GM12878 (cell line): ENCODE measurements around the gene MGA. TPM values are rescaled to one million over a fixed set of nuclear protein-coding genes. Genes with fewer than 3 reads are reported as not detected.

ENCODE experiments used
- ATAC-seq: fragments of 200-7000 bp; cut with Tn5 transposase; 3 replicates; pipeline ENCODE4 v1.9.1; 2020; ENCODE audit warnings: mild to moderate bottlenecking, moderate library complexity
- BruUV-seq: library from RNA; stranded (reverse); fragments of 400-500 nt; replicated peaks from 2 replicates; lab custom pipeline; 2021; lab: Mats Ljungman, UMichigan
- CTCF ChIA-PET: fragments of 300-600 bp; sonication (Branson Sonifier 250); formaldehyde crosslinking; extraction: SDS; loops from one replicate; lab custom pipeline; 2021; ENCODE audit warnings: inconsistent platforms; lab: Yijun Ruan, JAX
- POLR2A ChIA-PET: fragments of 350-600 bp; formaldehyde crosslinking; extraction: SDS; loops from one replicate; lab custom pipeline; 2021; ENCODE audit warnings: inconsistent platforms; lab: Charles Lee
- RAD21 ChIA-PET: fragments of 300-600 bp; sonication (Branson Sonifier 250); formaldehyde crosslinking; loops from one replicate; lab custom pipeline; 2023; ENCODE audit warnings: antibody characterized with exemption; ENCODE audit not compliant: unreplicated experiment; lab: Charles Lee
- SMC1A ChIA-PET: fragments of 300-600 bp; sonication (Branson Sonifier 250); formaldehyde crosslinking; loops from one replicate; lab custom pipeline; 2023; ENCODE audit not compliant: unreplicated experiment, uncharacterized antibody; lab: Charles Lee
- DNase-seq: peaks from one replicate; pipeline ENCODE4 v3.0.0-alpha.2; 2011; ENCODE audit warnings: low read depth, low spot score
- FAIRE-seq: peaks from 3 replicates; lab custom pipeline; 2011; peaks lifted over from hg19 to GRCh38; lab: Jason Lieb, UNC
- H2AFZ ChIP-seq: 2 replicates; pipeline ENCODE4 v1.6.0; 2011; ENCODE audit warnings: low read depth, low read length, control low read depth; ENCODE audit not compliant: control insufficient read depth
- H3K27ac ChIP-seq: 2 replicates; pipeline ENCODE4 v1.5.1; 2011; ENCODE audit warnings: control low read depth; ENCODE audit not compliant: control insufficient read depth, insufficient read depth
- H3K27me3 ChIP-seq, 2 experiments: replicated peaks in 1 of 2; 2 replicates each; pipeline versions ENCODE4 v1.6.0 to v1.6.1; 2011; ENCODE audit warnings: low read length in 1 of 2; ENCODE audit not compliant: control insufficient read depth in 2 of 2, insufficient read depth in 2 of 2
- H3K36me3 ChIP-seq, 2 experiments: 2 replicates each; pipeline ENCODE4 v1.5.1; 2011; ENCODE audit warnings: low read length in 1 of 2; ENCODE audit not compliant: control insufficient read depth in 2 of 2, insufficient read depth in 2 of 2
- H3K4me1 ChIP-seq: 2 replicates; pipeline ENCODE4 v1.6.1; 2011; ENCODE audit warnings: mild to moderate bottlenecking, low read length, moderate library complexity, mixed read lengths; ENCODE audit not compliant: control insufficient read depth, insufficient read depth
- H3K4me2 ChIP-seq: 2 replicates; pipeline ENCODE4 v1.6.0; 2011; ENCODE audit warnings: control low read depth; ENCODE audit not compliant: control insufficient read depth, insufficient read depth
- H3K4me3 ChIP-seq: fragments of 200-600 bp; sonication (generic); 2 replicates; pipeline ENCODE4 v1.5.1; 2016
- H3K79me2 ChIP-seq: 2 replicates; pipeline ENCODE4 v1.6.0; 2011; ENCODE audit warnings: low read length; ENCODE audit not compliant: control insufficient read depth, insufficient read depth
- H3K9ac ChIP-seq: 2 replicates; pipeline ENCODE4 v1.8.0; 2011; ENCODE audit warnings: low read length, control low read depth, mixed read lengths; ENCODE audit not compliant: control insufficient read depth, insufficient read depth
- H3K9me3 ChIP-seq: replicated peaks from 3 replicates; pipeline ENCODE4 v1.5.1; 2011; ENCODE audit warnings: mild to moderate bottlenecking, low read length; ENCODE audit not compliant: control insufficient read depth, insufficient read depth
- H4K20me1 ChIP-seq: 2 replicates; pipeline ENCODE4 v1.6.0; 2011; ENCODE audit not compliant: control insufficient read depth, insufficient read depth
- BHLHE40 ChIP-seq, 2 experiments: fragments of 450-650 bp in 1 of 2; IDR thresholded peaks; 2 replicates each; pipeline ENCODE4 v1.6.1; 2011 to 2017; ENCODE audit warnings: low read depth in 2 of 2, borderline replicate concordance in 1 of 2, improper control_type of control experiment in 1 of 2, low read length in 1 of 2, mild to moderate bottlenecking in 1 of 2
- CHD1 ChIP-seq: IDR thresholded peaks from 2 replicates; pipeline ENCODE4 v1.6.1; 2012; ENCODE audit warnings: low read depth, low read length, improper control_type of control experiment
- EED ChIP-seq: sonication (generic); IDR thresholded peaks from 2 replicates; pipeline ENCODE4 v1.6.1; 2016; ENCODE audit warnings: antibody characterized with exemption, low read depth
- EP300 ChIP-seq, 2 experiments: fragments of 150-350 bp in 1 of 2; IDR thresholded peaks; 2 replicates each; pipeline ENCODE4 v1.6.1; 2011 to 2012; ENCODE audit warnings: low read depth in 2 of 2, low read length in 2 of 2, borderline replicate concordance in 1 of 2, improper control_type of control experiment in 1 of 2, inconsistent platforms in 1 of 2; ENCODE audit not compliant: control insufficient read depth in 1 of 2
- LARP7 ChIP-seq: fragments of 450-650 bp; IDR thresholded peaks from 2 replicates; pipeline ENCODE4 v1.6.1; 2017; ENCODE audit warnings: mild to moderate bottlenecking
- NFIC ChIP-seq: IDR thresholded peaks from 2 replicates; pipeline ENCODE4 v1.6.1; 2012; ENCODE audit warnings: low read depth, mild to moderate bottlenecking, inconsistent platforms, low read length, moderate library complexity
- RCOR1 ChIP-seq: conservative IDR thresholded peaks from 2 replicates; pipeline ENCODE4 v1.6.1; 2012; ENCODE audit warnings: low read depth, low read length, improper control_type of control experiment
- SRF ChIP-seq, 2 experiments: IDR thresholded peaks; 2 replicates each; pipeline ENCODE4 v1.6.1; 2011; ENCODE audit warnings: low read depth in 2 of 2, low read length in 2 of 2, mild to moderate bottlenecking in 1 of 2, moderate library complexity in 1 of 2
- WRNIP1 ChIP-seq: IDR thresholded peaks from 2 replicates; pipeline ENCODE4 v1.6.1; 2011; ENCODE audit warnings: low read depth, low read length, improper control_type of control experiment, borderline replicate concordance
- WGBS: methylation state at CpG from one replicate; pipeline ENCODE4 v1.1.6; 2016; ENCODE audit warnings: low lambda C conversion rate; ENCODE audit not compliant: insufficient replicate concordance, insufficient coverage; ENCODE audit errors: missing lambda C conversion rate; 5-methylcytosine and 5-hydroxymethylcytosine counted together
- in situ Hi-C: fragments of 300-500 bp; cut with MboI; formaldehyde crosslinking; loops from 9 replicates; pipeline ENCODE4 v1.14.3; 2018; ENCODE audit warnings: mixed read lengths
- intact Hi-C: fragments of 100-400 bp; cut with micrococcal nuclease; formaldehyde crosslinking; loops from one replicate; pipeline ENCODE4 v1.14.2; 2022; ENCODE audit not compliant: unreplicated experiment
- polyA plus RNA-seq, 11 experiments: library from polyadenylated mRNA; depleted of rRNA in 4 of 11; unstranded in 6 of 11; stranded (reverse) in 5 of 11; fragments of >200 nt; fragmentation: Nextera tagmentation in 4 of 11; fragmentation: Illumina TruSeq in 1 of 11; extraction: Ambion mirVana in 4 of 11; extraction: Trizol in 1 of 11; gene quantifications; 1 replicate in 1 of 11; 2 replicates in 10 of 11; pipeline versions ENCODE4 v1.2.1 to v1.2.3, GENCODE V29; 2011 to 2016; ENCODE audit warnings: inconsistent platforms in 2 of 11, missing spikeins in 2 of 11, low read depth in 1 of 11
- total RNA-seq, 4 experiments: library from RNA; depleted of rRNA in 3 of 4; stranded (reverse); fragments of >200 nt in 3 of 4; fragmentation: Illumina TruSeq in 1 of 4; extraction: Trizol in 1 of 4; gene quantifications; 2 replicates each; pipeline versions ENCODE4 v1.2.1 to v1.2.3, GENCODE V29; 2013 to 2021
- TF ChIP-seq, protein P1 (sequence below): IDR thresholded peaks from 2 replicates; pipeline ENCODE4 v1.6.1; 2011; ENCODE audit warnings: borderline replicate concordance, low read depth, mild to moderate bottlenecking, moderate library complexity, low read length; ENCODE audit not compliant: insufficient read depth, poor library complexity, severe bottlenecking
- TF ChIP-seq, protein P2 (sequence below): IDR thresholded peaks from 2 replicates; pipeline ENCODE4 v1.6.1; 2012; ENCODE audit warnings: low read length, inconsistent platforms
- TF ChIP-seq, protein P3 (sequence below): fragments of 450-650 bp; IDR thresholded peaks from 2 replicates; pipeline ENCODE4 v1.6.1; 2016; ENCODE audit warnings: mild to moderate bottlenecking, moderate library complexity, borderline replicate concordance

The MGA gene
- total and polyA plus RNA-seq, 10 of the 15 experiments (the other 5 are each of a cell fraction or from before 2014, with no cell fraction given), result 2.6 to 29.6 (median 17.0) TPM

DNA sequence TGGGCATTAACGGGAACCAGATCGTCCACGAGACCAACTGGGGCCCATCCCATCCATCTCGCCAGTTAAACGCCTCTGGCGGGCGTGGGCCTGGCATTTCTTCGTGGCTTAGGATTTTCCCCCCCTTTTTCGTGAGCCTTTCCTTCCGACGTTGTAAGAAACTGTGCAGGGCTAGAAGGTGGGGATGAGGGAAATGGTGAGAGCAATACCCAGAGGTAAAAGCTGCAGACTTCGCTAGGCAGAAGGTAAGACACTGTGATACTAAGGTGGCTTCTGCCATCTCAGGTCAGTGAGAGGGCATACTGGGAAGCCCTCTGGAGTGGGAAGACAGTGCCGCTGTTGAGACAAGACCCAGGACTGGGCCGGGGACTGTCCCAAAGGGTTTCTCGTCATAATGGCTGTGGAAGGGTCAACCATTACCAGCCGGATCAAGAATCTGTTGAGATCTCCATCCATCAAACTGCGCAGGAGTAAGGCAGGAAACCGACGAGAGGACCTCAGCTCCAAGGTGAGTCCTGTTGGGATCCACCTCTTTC lies 114.7 kb downstream of the MGA start:
- Histone ChIP-seq H3K36me3 (no peaks in the 10 kb centered on the region), H3K9ac (peak overlapping the region; percentile 85), H3K79me2 (peaks cover 33% of the 10 kb centered on the region), H3K27ac (peak overlapping the region; percentile 77), H4K20me1 (no peaks in the 10 kb centered on the region), H3K4me2 (peak overlapping the region; percentile 92), H3K9me3 (no peaks in the 10 kb centered on the region), H3K27me3 (no peaks in the 10 kb centered on the region), H2AFZ (peak overlapping the region; percentile 59), H3K4me1 (peaks cover 17% of the 10 kb centered on the region)
- ChIA-PET RAD21 (interaction anchor here (0.8 to 10.2 kb wide), 19 partner anchors 8 to 309 kb away, joined by 3 to 305 read pairs (median 9); partner anchors contain the start of genes EHD4 and MGA), POLR2A (interaction anchor here (0.5 to 11.3 kb wide), 9 partner anchors 9 to 535 kb away, joined by 3 to 170 read pairs (median 6); partner anchors contain the start of genes ITPKA and RPAP1)
- no TSS peak for BruUV-seq
- ATAC-seq (peak; percentile 1), DNase-seq (no peak)
- in situ Hi-C loops, result loop anchor here (5.0 kb wide), 1 partner anchor 37 kb away; no protein-coding TSS in a partner anchor
- 10% methylated on average over 19 of the region's 19 CpGs for WGBS
- TF ChIP-seq WRNIP1 (no peak), EED (no peak), NFIC (no peak), BHLHE40 (IDR thresholded peaks at IDR 0.05; ENCODE audit: borderline replicate concordance in 1 of 2, low read depth in 2 of 2, low read length in 1 of 2) (no peak), CHD1 (no peak), EP300 (IDR thresholded peaks at IDR 0.05; ENCODE audit: borderline replicate concordance in 1 of 2, control insufficient read depth in 1 of 2, low read depth in 2 of 2, low read length in 2 of 2) (no peak), SRF (IDR thresholded peaks at IDR 0.05; ENCODE audit: low read depth in 2 of 2, low read length in 2 of 2) (no peak), LARP7 (peak; percentile 62; the same call in 1 of the 2 replicates), RCOR1 (no peak)
- TF ChIP-seq, protein P1, sequence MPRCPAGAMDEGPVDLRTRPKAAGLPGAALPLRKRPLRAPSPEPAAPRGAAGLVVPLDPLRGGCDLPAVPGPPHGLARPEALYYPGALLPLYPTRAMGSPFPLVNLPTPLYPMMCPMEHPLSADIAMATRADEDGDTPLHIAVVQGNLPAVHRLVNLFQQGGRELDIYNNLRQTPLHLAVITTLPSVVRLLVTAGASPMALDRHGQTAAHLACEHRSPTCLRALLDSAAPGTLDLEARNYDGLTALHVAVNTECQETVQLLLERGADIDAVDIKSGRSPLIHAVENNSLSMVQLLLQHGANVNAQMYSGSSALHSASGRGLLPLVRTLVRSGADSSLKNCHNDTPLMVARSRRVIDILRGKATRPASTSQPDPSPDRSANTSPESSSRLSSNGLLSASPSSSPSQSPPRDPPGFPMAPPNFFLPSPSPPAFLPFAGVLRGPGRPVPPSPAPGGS, result no peak
- TF ChIP-seq, protein P2, sequence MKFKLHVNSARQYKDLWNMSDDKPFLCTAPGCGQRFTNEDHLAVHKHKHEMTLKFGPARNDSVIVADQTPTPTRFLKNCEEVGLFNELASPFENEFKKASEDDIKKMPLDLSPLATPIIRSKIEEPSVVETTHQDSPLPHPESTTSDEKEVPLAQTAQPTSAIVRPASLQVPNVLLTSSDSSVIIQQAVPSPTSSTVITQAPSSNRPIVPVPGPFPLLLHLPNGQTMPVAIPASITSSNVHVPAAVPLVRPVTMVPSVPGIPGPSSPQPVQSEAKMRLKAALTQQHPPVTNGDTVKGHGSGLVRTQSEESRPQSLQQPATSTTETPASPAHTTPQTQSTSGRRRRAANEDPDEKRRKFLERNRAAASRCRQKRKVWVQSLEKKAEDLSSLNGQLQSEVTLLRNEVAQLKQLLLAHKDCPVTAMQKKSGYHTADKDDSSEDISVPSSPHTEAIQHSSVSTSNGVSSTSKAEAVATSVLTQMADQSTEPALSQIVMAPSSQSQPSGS, result no peak
- TF ChIP-seq, protein P3, sequence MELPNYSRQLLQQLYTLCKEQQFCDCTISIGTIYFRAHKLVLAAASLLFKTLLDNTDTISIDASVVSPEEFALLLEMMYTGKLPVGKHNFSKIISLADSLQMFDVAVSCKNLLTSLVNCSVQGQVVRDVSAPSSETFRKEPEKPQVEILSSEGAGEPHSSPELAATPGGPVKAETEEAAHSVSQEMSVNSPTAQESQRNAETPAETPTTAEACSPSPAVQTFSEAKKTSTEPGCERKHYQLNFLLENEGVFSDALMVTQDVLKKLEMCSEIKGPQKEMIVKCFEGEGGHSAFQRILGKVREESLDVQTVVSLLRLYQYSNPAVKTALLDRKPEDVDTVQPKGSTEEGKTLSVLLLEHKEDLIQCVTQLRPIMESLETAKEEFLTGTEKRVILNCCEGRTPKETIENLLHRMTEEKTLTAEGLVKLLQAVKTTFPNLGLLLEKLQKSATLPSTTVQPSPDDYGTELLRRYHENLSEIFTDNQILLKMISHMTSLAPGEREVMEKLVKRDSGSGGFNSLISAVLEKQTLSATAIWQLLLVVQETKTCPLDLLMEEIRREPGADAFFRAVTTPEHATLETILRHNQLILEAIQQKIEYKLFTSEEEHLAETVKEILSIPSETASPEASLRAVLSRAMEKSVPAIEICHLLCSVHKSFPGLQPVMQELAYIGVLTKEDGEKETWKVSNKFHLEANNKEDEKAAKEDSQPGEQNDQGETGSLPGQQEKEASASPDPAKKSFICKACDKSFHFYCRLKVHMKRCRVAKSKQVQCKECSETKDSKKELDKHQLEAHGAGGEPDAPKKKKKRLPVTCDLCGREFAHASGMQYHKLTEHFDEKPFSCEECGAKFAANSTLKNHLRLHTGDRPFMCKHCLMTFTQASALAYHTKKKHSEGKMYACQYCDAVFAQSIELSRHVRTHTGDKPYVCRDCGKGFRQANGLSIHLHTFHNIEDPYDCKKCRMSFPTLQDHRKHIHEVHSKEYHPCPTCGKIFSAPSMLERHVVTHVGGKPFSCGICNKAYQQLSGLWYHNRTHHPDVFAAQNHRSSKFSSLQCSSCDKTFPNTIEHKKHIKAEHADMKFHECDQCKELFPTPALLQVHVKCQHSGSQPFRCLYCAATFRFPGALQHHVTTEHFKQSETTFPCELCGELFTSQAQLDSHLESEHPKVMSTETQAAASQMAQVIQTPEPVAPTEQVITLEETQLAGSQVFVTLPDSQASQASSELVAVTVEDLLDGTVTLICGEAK, result 0 out of 2 replicates have a peak, but pooled peaks have one; percentile 60
- TF ChIP-seq, all 136 proteins: peak for 2
- no peak for FAIRE-seq
- intact Hi-C loops, result loop anchor here (1.0 to 5.0 kb wide), 3 partner anchors 16 to 197 kb away; partner anchors contain the start of gene EHD4
- CTCF ChIA-PET, result interaction anchor here (1.0 to 11.4 kb wide), 24 partner anchors 9 to 309 kb away, joined by 3 to 365 read pairs (median 11); partner anchors contain the start of genes EHD4, JMJD7 and MGA
- peak overlapping the region; percentile 92 for H3K4me3 ChIP-seq
- SMC1A ChIA-PET, result interaction anchor here (0.9 to 9.6 kb wide), 14 partner anchors 9 to 214 kb away, joined by 3 to 268 read pairs (median 12); partner anchors contain the start of genes EHD4 and MGA
